IMR-90 (cell line): ENCODE data around the gene SOS1. TPM values are rescaled to one million over a fixed set of nuclear protein-coding genes. Genes with fewer than 3 reads are reported as not detected.

ENCODE experiments used
- ATAC-seq: fragments of 200-7000 bp; cut with Tn5 transposase; 2 replicates; pipeline ENCODE4 v1.9.1; 2020; ENCODE audit warnings: low read depth, mild to moderate bottlenecking, moderate library complexity
- BruUV-seq: library from RNA; stranded (reverse); fragments of 400-500 nt; replicated peaks from 2 replicates; lab custom pipeline; 2021; lab: Mats Ljungman, UMichigan
- CTCF ChIA-PET: fragments of 300-600 bp; formaldehyde crosslinking; extraction: SDS; loops from one replicate; lab custom pipeline; 2021; ENCODE audit warnings: antibody characterized with exemption; lab: Yijun Ruan, JAX
- POLR2A ChIA-PET: fragments of 300-600 bp; sonication (Branson Sonifier 250); formaldehyde crosslinking; loops from one replicate; lab custom pipeline; 2022; ENCODE audit warnings: antibody characterized with exemption; ENCODE audit not compliant: unreplicated experiment; lab: Charles Lee
- DNase-seq: peaks from one replicate; pipeline ENCODE4 v3.0.0; 2013
- H2AFZ ChIP-seq: replicated peaks from 2 replicates; pipeline ENCODE3; 2013; ENCODE audit warnings: low read length, mild to moderate bottlenecking; ENCODE audit not compliant: poor library complexity
- H2AK5ac ChIP-seq: 2 replicates; pipeline ENCODE4 v1.6.1; 2013; ENCODE audit warnings: low read depth, low read length, inconsistent platforms
- H2AK9ac ChIP-seq: replicated peaks from 2 replicates; pipeline ENCODE3; 2013; ENCODE audit warnings: mild to moderate bottlenecking, low read depth, low read length, moderate library complexity; ENCODE audit not compliant: poor library complexity
- H2BK120ac ChIP-seq: 2 replicates; pipeline ENCODE4 v1.6.1; 2013; ENCODE audit warnings: low read depth, low read length, inconsistent platforms
- H2BK15ac ChIP-seq: 3 replicates; pipeline ENCODE4 v1.6.1; 2013; ENCODE audit warnings: low read depth, low read length, inconsistent platforms
- H2BK20ac ChIP-seq: 2 replicates; pipeline ENCODE4 v1.6.1; 2013; ENCODE audit warnings: low read depth, mild to moderate bottlenecking, inconsistent platforms, low read length, moderate library complexity
- H2BK5ac ChIP-seq: 2 replicates; pipeline ENCODE4 v1.6.1; 2013; ENCODE audit warnings: mild to moderate bottlenecking, low read depth, low read length, inconsistent platforms; ENCODE audit not compliant: poor library complexity, severe bottlenecking
- H3K14ac ChIP-seq: replicated peaks from 2 replicates; pipeline ENCODE4 v1.6.1; 2013; ENCODE audit warnings: low read depth, low read length, inconsistent platforms
- H3K18ac ChIP-seq: 2 replicates; pipeline ENCODE4 v1.6.1; 2013; ENCODE audit warnings: low read depth, low read length, control low read depth
- H3K23ac ChIP-seq: 2 replicates; pipeline ENCODE4 v1.6.1; 2013; ENCODE audit warnings: low read depth, low read length, inconsistent platforms
- H3K27ac ChIP-seq: 2 replicates; pipeline ENCODE4 v1.5.1; 2013; ENCODE audit warnings: mild to moderate bottlenecking, control low read depth, low read length; ENCODE audit not compliant: insufficient read depth
- H3K27me3 ChIP-seq: 2 replicates; pipeline ENCODE4 v1.6.1; 2013; ENCODE audit warnings: low read length; ENCODE audit not compliant: control insufficient read depth, insufficient read depth
- H3K36me3 ChIP-seq: 2 replicates; pipeline ENCODE4 v1.6.1; 2013; ENCODE audit warnings: low read length, mixed read lengths; ENCODE audit not compliant: control insufficient read depth, insufficient read depth
- H3K4ac ChIP-seq: 2 replicates; pipeline ENCODE4 v1.6.1; 2013; ENCODE audit warnings: low read depth, low read length, inconsistent platforms
- H3K4me1 ChIP-seq: 2 replicates; pipeline ENCODE4 v1.6.1; 2013; ENCODE audit warnings: low read length, mixed read lengths; ENCODE audit not compliant: control insufficient read depth, insufficient read depth
- H3K4me2 ChIP-seq: 2 replicates; pipeline ENCODE4 v1.6.1; 2013; ENCODE audit warnings: low read depth, mild to moderate bottlenecking, control low read depth, low read length, moderate library complexity
- H3K4me3 ChIP-seq: 2 replicates; pipeline ENCODE4 v1.5.1; 2013; ENCODE audit warnings: low read depth, mild to moderate bottlenecking, control low read depth, low read length, moderate library complexity; ENCODE audit not compliant: insufficient read depth
- H3K56ac ChIP-seq: 2 replicates; pipeline ENCODE4 v1.6.1; 2013; ENCODE audit warnings: low read length, inconsistent platforms; ENCODE audit not compliant: insufficient read depth; ENCODE audit errors: extremely low read depth
- H3K79me1 ChIP-seq, 2 experiments: 2 replicates each; pipeline ENCODE4 v1.6.1; 2013; ENCODE audit warnings: low read length in 2 of 2, inconsistent platforms in 1 of 2, low read depth in 1 of 2
- H3K9ac ChIP-seq: 2 replicates; pipeline ENCODE4 v1.6.1; 2013; ENCODE audit warnings: low read depth, low read length, control low read depth
- H3K9me1 ChIP-seq: 2 replicates; pipeline ENCODE4 v1.6.1; 2013; ENCODE audit warnings: low read length, inconsistent platforms; ENCODE audit not compliant: insufficient read depth
- H3K9me3 ChIP-seq: 2 replicates; pipeline ENCODE4 v1.6.1; 2013; ENCODE audit warnings: low read length; ENCODE audit not compliant: control insufficient read depth, insufficient read depth
- H4K20me1 ChIP-seq: 2 replicates; pipeline ENCODE4 v1.6.1; 2013; ENCODE audit warnings: low read length, inconsistent platforms; ENCODE audit not compliant: insufficient read depth
- H4K5ac ChIP-seq: 2 replicates; pipeline ENCODE4 v1.6.1; 2013; ENCODE audit warnings: mild to moderate bottlenecking, low read depth, low read length, control low read depth
- H4K8ac ChIP-seq, 2 experiments: 2 replicates each; pipeline ENCODE4 v1.6.1; 2013; ENCODE audit warnings: low read depth in 2 of 2, low read length in 2 of 2, control low read depth in 1 of 2, inconsistent platforms in 1 of 2
- H4K91ac ChIP-seq: 2 replicates; pipeline ENCODE4 v1.6.1; 2013; ENCODE audit warnings: low read depth, low read length, inconsistent platforms; ENCODE audit not compliant: insufficient read depth
- BHLHE40 ChIP-seq: fragments of 150-350 bp; IDR thresholded peaks from 2 replicates; pipeline ENCODE4 v1.6.1; 2016; ENCODE audit warnings: mild to moderate bottlenecking, low read depth, low read length
- CEBPB ChIP-seq: IDR thresholded peaks from 2 replicates; pipeline ENCODE4 v1.6.1; 2012; ENCODE audit warnings: low read depth, low read length, improper control_type of control experiment
- CHD1 ChIP-seq: IDR thresholded peaks from 2 replicates; pipeline ENCODE4 v1.6.1; 2012; ENCODE audit warnings: low read depth, low read length, improper control_type of control experiment
- FOS ChIP-seq: fragments of 150-350 bp; IDR thresholded peaks from 2 replicates; pipeline ENCODE4 v1.6.1; 2016; ENCODE audit warnings: low read depth, low read length
- MAFK ChIP-seq: IDR thresholded peaks from 2 replicates; pipeline ENCODE4 v1.6.1; 2012; ENCODE audit warnings: low read depth, low read length, improper control_type of control experiment
- MAZ ChIP-seq: IDR thresholded peaks from 2 replicates; pipeline ENCODE4 v1.6.1; 2012; ENCODE audit warnings: low read depth, mild to moderate bottlenecking, low read length, improper control_type of control experiment, moderate library complexity, borderline replicate concordance
- MXI1 ChIP-seq: IDR thresholded peaks from 2 replicates; pipeline ENCODE4 v1.6.1; 2012; ENCODE audit warnings: low read depth, mild to moderate bottlenecking, low read length, moderate library complexity, borderline replicate concordance
- NFE2L2 ChIP-seq: fragments of 150-350 bp; IDR thresholded peaks from 2 replicates; pipeline ENCODE4 v1.6.1; 2016; ENCODE audit warnings: low read depth, mild to moderate bottlenecking, low read length
- POLR2A ChIP-seq: IDR thresholded peaks from 2 replicates; pipeline ENCODE4 v1.6.1; 2012; ENCODE audit warnings: mild to moderate bottlenecking, low read depth, low read length
- RAD21 ChIP-seq: IDR thresholded peaks from 2 replicates; pipeline ENCODE4 v1.6.1; 2012; ENCODE audit warnings: low read length, improper control_type of control experiment
- RCOR1 ChIP-seq: IDR thresholded peaks from 2 replicates; pipeline ENCODE4 v1.6.1; 2012; ENCODE audit warnings: mild to moderate bottlenecking, low read length, improper control_type of control experiment; ENCODE audit not compliant: insufficient replicate concordance
- RFX5 ChIP-seq: IDR thresholded peaks from 2 replicates; pipeline ENCODE4 v1.8.0; 2012; ENCODE audit warnings: low read depth, mild to moderate bottlenecking, low read length, moderate library complexity
- WGBS, 2 experiments: methylation state at CpG; one replicate each; pipeline versions ENCODE4 v1.1.5 to v1.1.7; 2013; ENCODE audit warnings: missing lambda C conversion rate in 2 of 2; ENCODE audit not compliant: insufficient read length in 1 of 2; ENCODE audit errors: extremely low coverage in 2 of 2; 5-methylcytosine and 5-hydroxymethylcytosine counted together
- dilution Hi-C: fragments of 300-500 bp; cut with HindIII; formaldehyde crosslinking; loops from one replicate; pipeline ENCODE4 v1.14.3; 2018; ENCODE audit warnings: low sequenced_read_pairs; ENCODE audit not compliant: unreplicated experiment
- in situ Hi-C: fragments of 300-500 bp; cut with MboI; formaldehyde crosslinking; loops from 3 replicates; pipeline ENCODE4 v1.14.3; 2019; ENCODE audit warnings: low sequenced_read_pairs, inconsistent platforms, mixed read lengths
- intact Hi-C: fragments of 100-400 bp; cut with micrococcal nuclease; formaldehyde crosslinking; loops from 2 replicates; pipeline ENCODE4 v1.10.0; 2022
- polyA plus RNA-seq, 3 experiments: library from polyadenylated mRNA; depleted of rRNA; stranded (reverse); fragments of >200 nt; gene quantifications; 2 replicates each; pipeline ENCODE4 v1.2.3, GENCODE V29; 2012; ENCODE audit warnings: low replicate concordance in 1 of 3
- total RNA-seq: library from RNA; depleted of rRNA; stranded (reverse); fragments of >200 nt; gene quantifications from 2 replicates; pipeline ENCODE4 v1.2.3, GENCODE V29; 2012
- TF ChIP-seq, protein P1 (sequence below): fragments of 150-350 bp; IDR thresholded peaks from 2 replicates; pipeline ENCODE4 v1.6.1; 2017; ENCODE audit warnings: mild to moderate bottlenecking, antibody characterized with exemption, low read length, low read depth
- TF ChIP-seq, protein P2 (sequence below): fragments of 150-350 bp; IDR thresholded peaks from 2 replicates; pipeline ENCODE4 v1.6.1; 2016; ENCODE audit warnings: low read depth, mild to moderate bottlenecking, low read length, moderate library complexity, borderline replicate concordance
- TF ChIP-seq, protein P3 (sequence below): conservative IDR thresholded peaks from 2 replicates; pipeline ENCODE4 v1.5.1; 2012; ENCODE audit warnings: mild to moderate bottlenecking, low read depth, low read length, improper control_type of control experiment

Gene SOS1
- total and polyA plus RNA-seq, 2 of the 4 experiments (the other 2 are of a cell fraction) = 8.2 to 11.2 TPM

DNA sequence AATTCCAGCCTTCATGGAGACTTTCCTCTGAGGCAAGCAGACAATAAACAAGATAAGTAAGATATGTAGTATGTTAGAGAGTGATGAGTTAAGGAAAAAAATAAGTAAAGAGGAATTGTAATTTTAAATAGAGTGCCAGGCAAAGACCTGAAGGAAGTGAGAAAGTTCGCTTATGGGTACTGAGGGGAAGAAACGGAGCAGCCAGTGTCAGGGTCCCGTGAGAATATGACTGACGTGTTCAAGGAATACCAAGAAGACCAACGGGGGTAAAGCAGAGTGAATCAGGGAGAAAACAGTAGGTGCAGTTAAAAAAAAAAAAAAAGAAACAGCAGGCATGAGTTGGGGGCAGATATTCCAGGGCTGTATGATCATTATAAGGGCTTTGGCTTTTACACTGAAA lies 186.1 kb downstream of the SOS1 start:
- Histone ChIP-seq H4K8ac (no peak overlapping the region), H3K4me3 (no peak overlapping the region), H4K5ac (no peak overlapping the region), H3K56ac (no peak overlapping the region), H3K9me3 (no peaks in the 10 kb centered on the region), H4K20me1 (no peaks in the 10 kb centered on the region), H3K4ac (no peak overlapping the region), H2BK15ac (no peak overlapping the region), H3K18ac (no peak overlapping the region), H2BK5ac (no peak overlapping the region), H3K79me1 (no peaks in the 10 kb centered on the region), H3K27me3 (no peaks in the 10 kb centered on the region), H3K4me1 (peaks cover 4% of the 10 kb centered on the region; the same call in 1 of the 2 replicates), H3K14ac (no peak overlapping the region), H2BK120ac (no peak overlapping the region), H3K36me3 (no peaks in the 10 kb centered on the region), H2BK20ac (no peak overlapping the region), H3K23ac (no peak overlapping the region), H3K9me1 (0 out of 2 replicates have a peak, but pooled peaks cover 3% of the 10 kb centered on the region), H2AK9ac (no peak overlapping the region), H2AK5ac (no peak overlapping the region), H4K91ac (no peak overlapping the region), H3K27ac (no peak overlapping the region), H3K9ac (no peak overlapping the region), H3K4me2 (no peak overlapping the region), H2AFZ (no peak overlapping the region)
- BruUV-seq = no TSS peak
- ATAC-seq (no peak), DNase-seq (no peak)
- dilution Hi-C loops (no loop called here), intact Hi-C loops (no loop called here), in situ Hi-C loops (no loop called here)
- TF ChIP-seq MAFK = no peak
- no peak for TF ChIP-seq RAD21
- no peak for TF ChIP-seq RCOR1
- no peak for TF ChIP-seq CHD1
- no peak for TF ChIP-seq CEBPB
- no peak for TF ChIP-seq FOS
- TF ChIP-seq POLR2A = no peak
- no peak for TF ChIP-seq MAZ
- TF ChIP-seq RFX5 = no peak
- TF ChIP-seq, protein P1, sequence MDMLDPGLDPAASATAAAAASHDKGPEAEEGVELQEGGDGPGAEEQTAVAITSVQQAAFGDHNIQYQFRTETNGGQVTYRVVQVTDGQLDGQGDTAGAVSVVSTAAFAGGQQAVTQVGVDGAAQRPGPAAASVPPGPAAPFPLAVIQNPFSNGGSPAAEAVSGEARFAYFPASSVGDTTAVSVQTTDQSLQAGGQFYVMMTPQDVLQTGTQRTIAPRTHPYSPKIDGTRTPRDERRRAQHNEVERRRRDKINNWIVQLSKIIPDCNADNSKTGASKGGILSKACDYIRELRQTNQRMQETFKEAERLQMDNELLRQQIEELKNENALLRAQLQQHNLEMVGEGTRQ = no peak
- TF ChIP-seq, protein P2, sequence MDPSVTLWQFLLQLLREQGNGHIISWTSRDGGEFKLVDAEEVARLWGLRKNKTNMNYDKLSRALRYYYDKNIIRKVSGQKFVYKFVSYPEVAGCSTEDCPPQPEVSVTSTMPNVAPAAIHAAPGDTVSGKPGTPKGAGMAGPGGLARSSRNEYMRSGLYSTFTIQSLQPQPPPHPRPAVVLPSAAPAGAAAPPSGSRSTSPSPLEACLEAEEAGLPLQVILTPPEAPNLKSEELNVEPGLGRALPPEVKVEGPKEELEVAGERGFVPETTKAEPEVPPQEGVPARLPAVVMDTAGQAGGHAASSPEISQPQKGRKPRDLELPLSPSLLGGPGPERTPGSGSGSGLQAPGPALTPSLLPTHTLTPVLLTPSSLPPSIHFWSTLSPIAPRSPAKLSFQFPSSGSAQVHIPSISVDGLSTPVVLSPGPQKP = no peak
- TF ChIP-seq BHLHE40 = no peak
- TF ChIP-seq NFE2L2 = no peak
- no peak for TF ChIP-seq MXI1
- TF ChIP-seq, protein P3, sequence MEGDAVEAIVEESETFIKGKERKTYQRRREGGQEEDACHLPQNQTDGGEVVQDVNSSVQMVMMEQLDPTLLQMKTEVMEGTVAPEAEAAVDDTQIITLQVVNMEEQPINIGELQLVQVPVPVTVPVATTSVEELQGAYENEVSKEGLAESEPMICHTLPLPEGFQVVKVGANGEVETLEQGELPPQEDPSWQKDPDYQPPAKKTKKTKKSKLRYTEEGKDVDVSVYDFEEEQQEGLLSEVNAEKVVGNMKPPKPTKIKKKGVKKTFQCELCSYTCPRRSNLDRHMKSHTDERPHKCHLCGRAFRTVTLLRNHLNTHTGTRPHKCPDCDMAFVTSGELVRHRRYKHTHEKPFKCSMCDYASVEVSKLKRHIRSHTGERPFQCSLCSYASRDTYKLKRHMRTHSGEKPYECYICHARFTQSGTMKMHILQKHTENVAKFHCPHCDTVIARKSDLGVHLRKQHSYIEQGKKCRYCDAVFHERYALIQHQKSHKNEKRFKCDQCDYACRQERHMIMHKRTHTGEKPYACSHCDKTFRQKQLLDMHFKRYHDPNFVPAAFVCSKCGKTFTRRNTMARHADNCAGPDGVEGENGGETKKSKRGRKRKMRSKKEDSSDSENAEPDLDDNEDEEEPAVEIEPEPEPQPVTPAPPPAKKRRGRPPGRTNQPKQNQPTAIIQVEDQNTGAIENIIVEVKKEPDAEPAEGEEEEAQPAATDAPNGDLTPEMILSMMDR = no peak
- CTCF ChIA-PET = interaction anchor here (1.1 kb wide), 1 partner anchor 13 kb away, joined by 3 read pairs; no protein-coding TSS in a partner anchor
- POLR2A ChIA-PET = no interaction called here
- 65% methylated on average over 4 of the region's 5 CpGs; no CpG with 5 or more reads in 1 of the 2 experiments for WGBS, 2 experiments
